ENCODE data around the gene ATXN1. TPM values are rescaled to one million over a fixed set of nuclear protein-coding genes. Genes with fewer than 3 reads are reported as not detected.

Gene ATXN1
- total and polyA plus RNA-seq, 2 of the 13 experiments (the other 11 are each of a cell fraction or from before 2014, with no cell fraction given): 20.7 to 39.5 TPM

- TF ChIP-seq ZBTB4 (CRISPR knock-in tag; IDR thresholded peaks at IDR 0.05; ENCODE audit: borderline replicate concordance) (no peak), SRY (CRISPR knock-in tag; IDR thresholded peaks at IDR 0.05) (no peak), ZBTB38 (CRISPR knock-in tag; IDR thresholded peaks at IDR 0.05) (no peak), REPIN1 (CRISPR knock-in tag; IDR thresholded peaks at IDR 0.05; ENCODE audit: borderline replicate concordance, low read depth) (no peak), NR1H2 (CRISPR knock-in tag; IDR thresholded peaks at IDR 0.05; ENCODE audit: borderline replicate concordance, low read depth) (no peak), SMARCC2 (IDR thresholded peaks at IDR 0.05) (no peak), ZSCAN9 (CRISPR knock-in tag; IDR thresholded peaks at IDR 0.05; ENCODE audit: borderline replicate concordance) (peak; percentile 64; the same call in 1 of the 2 replicates), ZFP37 (CRISPR knock-in tag; IDR thresholded peaks at IDR 0.05; ENCODE audit: borderline replicate concordance) (no peak), PPARG (CRISPR knock-in tag; conservative IDR thresholded peaks at IDR 0.05) (peak; percentile 63; the same call in 1 of the 2 replicates), CSRNP2 (CRISPR knock-in tag; conservative IDR thresholded peaks at IDR 0.05; ENCODE audit: low read depth) (no peak), ZNF746 (CRISPR knock-in tag; IDR thresholded peaks at IDR 0.05) (no peak), ATF7 (IDR thresholded peaks at IDR 0.05) (peak; percentile 49; the same call in 1 of the 2 replicates), ATF7 (CRISPR knock-in tag; IDR thresholded peaks at IDR 0.05) (no peak), HOXD1 (CRISPR knock-in tag; IDR thresholded peaks at IDR 0.05) (no peak), ZMYM3 (CRISPR knock-in tag; IDR thresholded peaks at IDR 0.05) (0 out of 2 replicates have a peak, but pooled peaks have one; percentile 37), ETV5 (CRISPR knock-in tag; IDR thresholded peaks at IDR 0.05; ENCODE audit: borderline replicate concordance) (no peak; the same call in 1 of the 2 replicates), NFE2 (CRISPR knock-in tag; IDR thresholded peaks at IDR 0.05) (no peak), SIX1 (CRISPR knock-in tag; IDR thresholded peaks at IDR 0.05; ENCODE audit: borderline replicate concordance) (no peak), ATF4 (CRISPR knock-in tag; IDR thresholded peaks at IDR 0.05) (peak in 1 of 2 experiments; percentile 92; a peak in 2 of 4 replicates), KAT2B (IDR thresholded peaks at IDR 0.05; ENCODE audit: borderline replicate concordance, low read depth, low read length) (no peak), MBD4 (IDR thresholded peaks at IDR 0.05; ENCODE audit: borderline replicate concordance, low read length) (peak; percentile 78; the same call in 1 of the 2 replicates)
- TF ChIP-seq, protein P1, sequence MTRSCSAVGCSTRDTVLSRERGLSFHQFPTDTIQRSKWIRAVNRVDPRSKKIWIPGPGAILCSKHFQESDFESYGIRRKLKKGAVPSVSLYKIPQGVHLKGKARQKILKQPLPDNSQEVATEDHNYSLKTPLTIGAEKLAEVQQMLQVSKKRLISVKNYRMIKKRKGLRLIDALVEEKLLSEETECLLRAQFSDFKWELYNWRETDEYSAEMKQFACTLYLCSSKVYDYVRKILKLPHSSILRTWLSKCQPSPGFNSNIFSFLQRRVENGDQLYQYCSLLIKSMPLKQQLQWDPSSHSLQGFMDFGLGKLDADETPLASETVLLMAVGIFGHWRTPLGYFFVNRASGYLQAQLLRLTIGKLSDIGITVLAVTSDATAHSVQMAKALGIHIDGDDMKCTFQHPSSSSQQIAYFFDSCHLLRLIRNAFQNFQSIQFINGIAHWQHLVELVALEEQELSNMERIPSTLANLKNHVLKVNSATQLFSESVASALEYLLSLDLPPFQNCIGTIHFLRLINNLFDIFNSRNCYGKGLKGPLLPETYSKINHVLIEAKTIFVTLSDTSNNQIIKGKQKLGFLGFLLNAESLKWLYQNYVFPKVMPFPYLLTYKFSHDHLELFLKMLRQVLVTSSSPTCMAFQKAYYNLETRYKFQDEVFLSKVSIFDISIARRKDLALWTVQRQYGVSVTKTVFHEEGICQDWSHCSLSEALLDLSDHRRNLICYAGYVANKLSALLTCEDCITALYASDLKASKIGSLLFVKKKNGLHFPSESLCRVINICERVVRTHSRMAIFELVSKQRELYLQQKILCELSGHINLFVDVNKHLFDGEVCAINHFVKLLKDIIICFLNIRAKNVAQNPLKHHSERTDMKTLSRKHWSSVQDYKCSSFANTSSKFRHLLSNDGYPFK (CRISPR knock-in tag; IDR thresholded peaks at IDR 0.05; ENCODE audit: borderline replicate concordance): no peak
These were observed 79.9 kb downstream of the ATXN1 start (continued) for GRCh38 chr6:16681260-16681873.
